GM13976 (cell line): ENCODE measurements around the gene AUNIP.

Source experiments
- DNase-seq: peaks from one replicate; pipeline ENCODE4 v3.0.0; 2012; ENCODE audit warnings: low spot score
- in situ Hi-C: fragments of 300-500 bp; cut with MboI; formaldehyde crosslinking; loops from one replicate; pipeline ENCODE4 v1.12.0; 2022; ENCODE audit warnings: low sequenced_read_pairs, mixed read lengths, inconsistent platforms; ENCODE audit not compliant: unreplicated experiment
- TF ChIP-seq, protein P1 (sequence below): IDR thresholded peaks from 2 replicates; pipeline ENCODE4 v1.5.1; 2012; ENCODE audit warnings: borderline replicate concordance, mild to moderate bottlenecking; ENCODE audit not compliant: insufficient read depth; ENCODE audit errors: extremely low read depth, missing control alignments, control extremely low read depth

AUNIP gene, protein sequence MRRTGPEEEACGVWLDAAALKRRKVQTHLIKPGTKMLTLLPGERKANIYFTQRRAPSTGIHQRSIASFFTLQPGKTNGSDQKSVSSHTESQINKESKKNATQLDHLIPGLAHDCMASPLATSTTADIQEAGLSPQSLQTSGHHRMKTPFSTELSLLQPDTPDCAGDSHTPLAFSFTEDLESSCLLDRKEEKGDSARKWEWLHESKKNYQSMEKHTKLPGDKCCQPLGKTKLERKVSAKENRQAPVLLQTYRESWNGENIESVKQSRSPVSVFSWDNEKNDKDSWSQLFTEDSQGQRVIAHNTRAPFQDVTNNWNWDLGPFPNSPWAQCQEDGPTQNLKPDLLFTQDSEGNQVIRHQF

DNA sequence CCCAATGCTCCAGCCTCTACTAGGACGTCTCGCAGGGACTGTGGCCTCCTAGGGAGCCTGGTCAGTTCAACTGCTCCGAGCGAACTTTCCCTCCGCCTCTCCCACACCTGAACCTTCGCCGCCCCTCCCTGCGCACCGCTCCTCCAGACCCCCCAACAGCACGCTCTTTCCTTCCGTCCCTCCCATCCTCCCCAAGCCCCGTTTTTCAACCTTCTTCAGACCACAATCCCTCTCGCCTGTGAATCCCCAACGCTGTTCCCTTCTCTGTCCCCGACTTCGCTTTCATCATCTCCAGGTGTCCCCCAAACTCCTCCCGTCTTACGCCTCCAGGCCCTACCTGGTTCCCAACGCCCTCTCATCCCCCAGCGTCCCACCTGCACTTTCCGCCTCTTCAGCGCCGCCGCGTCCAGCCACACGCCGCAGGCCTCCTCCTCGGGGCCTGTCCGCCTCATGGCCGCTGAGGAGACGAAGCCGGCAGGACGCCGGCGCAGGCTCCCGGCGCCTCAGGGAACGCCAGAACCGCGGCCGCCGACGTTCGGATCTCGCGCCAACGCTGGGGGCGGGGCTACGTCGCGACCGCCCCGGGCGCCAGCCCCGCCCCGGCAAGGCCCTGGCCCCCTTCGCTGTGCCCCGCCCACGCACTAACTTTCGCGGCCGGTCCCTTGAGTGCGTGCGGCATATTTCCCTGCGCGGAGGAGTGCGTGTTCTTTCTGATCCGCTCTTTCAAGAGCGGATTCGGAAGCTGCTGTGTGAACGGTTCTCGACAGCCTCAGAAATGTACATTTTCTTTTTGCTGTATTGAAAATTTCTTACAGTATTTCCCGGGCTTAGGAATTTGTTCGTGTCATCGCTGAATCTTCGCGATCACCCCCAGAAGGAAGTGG is at the start of gene AUNIP:
Gene AUNIP (minus strand): TSS at position 552 of the 884 bp plus-strand sequence. CDS start 100 bp downstream, at position 452.
- in situ Hi-C loops: no loop called here
- TF ChIP-seq, protein P1, sequence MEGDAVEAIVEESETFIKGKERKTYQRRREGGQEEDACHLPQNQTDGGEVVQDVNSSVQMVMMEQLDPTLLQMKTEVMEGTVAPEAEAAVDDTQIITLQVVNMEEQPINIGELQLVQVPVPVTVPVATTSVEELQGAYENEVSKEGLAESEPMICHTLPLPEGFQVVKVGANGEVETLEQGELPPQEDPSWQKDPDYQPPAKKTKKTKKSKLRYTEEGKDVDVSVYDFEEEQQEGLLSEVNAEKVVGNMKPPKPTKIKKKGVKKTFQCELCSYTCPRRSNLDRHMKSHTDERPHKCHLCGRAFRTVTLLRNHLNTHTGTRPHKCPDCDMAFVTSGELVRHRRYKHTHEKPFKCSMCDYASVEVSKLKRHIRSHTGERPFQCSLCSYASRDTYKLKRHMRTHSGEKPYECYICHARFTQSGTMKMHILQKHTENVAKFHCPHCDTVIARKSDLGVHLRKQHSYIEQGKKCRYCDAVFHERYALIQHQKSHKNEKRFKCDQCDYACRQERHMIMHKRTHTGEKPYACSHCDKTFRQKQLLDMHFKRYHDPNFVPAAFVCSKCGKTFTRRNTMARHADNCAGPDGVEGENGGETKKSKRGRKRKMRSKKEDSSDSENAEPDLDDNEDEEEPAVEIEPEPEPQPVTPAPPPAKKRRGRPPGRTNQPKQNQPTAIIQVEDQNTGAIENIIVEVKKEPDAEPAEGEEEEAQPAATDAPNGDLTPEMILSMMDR: no peak
- DNase-seq: peak; percentile 99

DNA sequence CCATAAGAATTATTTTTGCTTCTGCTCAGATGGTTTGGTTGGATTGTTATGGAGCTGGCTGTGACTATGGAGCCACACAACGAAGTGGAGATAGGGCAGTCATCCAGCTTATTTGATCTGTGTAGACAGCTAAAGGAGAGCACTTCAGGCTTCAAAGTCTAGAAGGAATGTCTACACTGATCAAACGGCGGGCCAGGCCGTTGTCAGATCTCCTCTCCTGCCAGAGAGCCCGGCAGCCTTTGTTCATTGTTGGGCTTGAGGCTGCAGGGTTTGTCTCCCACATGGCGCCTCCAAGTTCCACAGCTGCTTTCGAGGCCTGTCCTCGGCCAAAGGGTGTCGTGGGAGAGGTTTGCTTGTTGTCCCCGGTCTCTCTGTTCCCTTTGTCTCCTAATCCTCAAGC is 49.8 kb upstream of the AUNIP start:
- TF ChIP-seq, protein P1: no peak
- in situ Hi-C loops: no loop called here
- DNase-seq: no peak

DNA sequence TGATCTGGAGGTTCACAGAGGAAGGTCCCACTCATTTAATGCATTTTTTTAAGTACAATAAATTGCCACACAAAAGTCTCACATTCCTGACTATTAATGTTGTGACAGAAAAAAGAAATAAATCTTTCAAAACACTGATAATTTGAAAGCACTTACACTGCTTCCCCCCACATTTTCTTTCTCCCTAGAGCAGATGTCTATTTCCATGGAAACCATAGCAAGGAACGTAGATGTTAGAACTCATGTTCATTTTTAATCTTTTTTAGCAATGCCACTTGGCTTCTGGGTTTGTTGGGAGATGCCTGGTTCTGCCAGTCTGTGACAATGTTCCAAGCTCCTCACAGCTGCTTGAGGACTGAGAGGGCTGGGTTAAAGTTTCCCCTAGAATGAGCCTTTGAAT is 48.9 kb upstream of the AUNIP start:
- DNase-seq: no peak
- in situ Hi-C loops: no loop called here
- TF ChIP-seq, protein P1: no peak

DNA sequence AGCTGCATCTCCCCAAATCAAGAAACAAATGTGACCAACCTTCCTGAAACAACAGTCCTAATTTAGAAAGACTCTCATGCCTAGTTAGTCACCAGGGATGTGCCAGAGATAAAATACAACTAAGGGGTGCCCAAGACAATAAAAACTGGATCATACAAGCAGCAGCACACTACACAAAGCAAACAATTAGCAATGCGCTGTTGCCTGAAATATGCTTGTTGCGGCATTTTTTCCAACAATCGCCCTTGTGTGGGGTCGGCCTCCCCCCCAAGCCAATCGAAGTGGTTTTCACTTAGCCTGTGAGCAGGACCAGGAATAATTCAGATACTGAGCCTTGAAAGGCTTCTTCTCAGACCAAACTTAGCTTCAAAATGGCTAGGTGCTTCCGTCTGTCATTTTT is 48.3 kb upstream of the AUNIP start:
- in situ Hi-C loops: no loop called here
- TF ChIP-seq, protein P1: no peak
- no peak for DNase-seq

DNA sequence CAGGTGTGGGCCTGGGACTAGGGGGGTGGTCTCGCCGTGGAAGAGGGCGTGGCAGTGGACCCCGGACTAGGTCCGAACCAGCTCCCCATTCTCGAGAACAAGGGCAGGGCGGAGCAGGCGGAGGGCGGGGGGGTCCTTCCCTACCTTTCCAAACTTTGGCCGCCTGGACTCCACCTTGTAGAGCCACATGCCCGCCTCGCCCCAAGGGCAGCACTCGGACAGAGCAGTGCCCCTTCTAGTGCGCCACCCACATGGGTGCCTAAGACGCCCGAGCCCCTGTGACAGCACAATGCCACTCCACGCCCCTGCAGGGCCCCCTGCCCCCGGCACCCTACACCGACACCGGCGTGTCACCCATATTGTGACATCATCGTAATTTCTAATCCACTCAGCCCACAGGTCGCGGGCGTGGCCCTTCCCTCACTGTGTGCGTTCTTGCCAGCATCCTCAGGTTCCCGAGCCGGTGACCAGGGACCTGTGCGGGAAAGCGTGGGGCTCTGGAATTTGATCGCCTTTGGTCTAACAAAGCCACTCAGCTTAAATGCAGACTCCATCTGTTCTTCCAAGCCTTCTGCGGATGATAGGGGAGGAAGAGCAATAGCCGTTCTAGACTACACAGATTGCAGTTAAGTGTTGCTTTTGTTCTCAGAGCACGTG is 47.5 kb upstream of the AUNIP start:
- TF ChIP-seq, protein P1: no peak
- in situ Hi-C loops: no loop called here
- DNase-seq: no peak

DNA sequence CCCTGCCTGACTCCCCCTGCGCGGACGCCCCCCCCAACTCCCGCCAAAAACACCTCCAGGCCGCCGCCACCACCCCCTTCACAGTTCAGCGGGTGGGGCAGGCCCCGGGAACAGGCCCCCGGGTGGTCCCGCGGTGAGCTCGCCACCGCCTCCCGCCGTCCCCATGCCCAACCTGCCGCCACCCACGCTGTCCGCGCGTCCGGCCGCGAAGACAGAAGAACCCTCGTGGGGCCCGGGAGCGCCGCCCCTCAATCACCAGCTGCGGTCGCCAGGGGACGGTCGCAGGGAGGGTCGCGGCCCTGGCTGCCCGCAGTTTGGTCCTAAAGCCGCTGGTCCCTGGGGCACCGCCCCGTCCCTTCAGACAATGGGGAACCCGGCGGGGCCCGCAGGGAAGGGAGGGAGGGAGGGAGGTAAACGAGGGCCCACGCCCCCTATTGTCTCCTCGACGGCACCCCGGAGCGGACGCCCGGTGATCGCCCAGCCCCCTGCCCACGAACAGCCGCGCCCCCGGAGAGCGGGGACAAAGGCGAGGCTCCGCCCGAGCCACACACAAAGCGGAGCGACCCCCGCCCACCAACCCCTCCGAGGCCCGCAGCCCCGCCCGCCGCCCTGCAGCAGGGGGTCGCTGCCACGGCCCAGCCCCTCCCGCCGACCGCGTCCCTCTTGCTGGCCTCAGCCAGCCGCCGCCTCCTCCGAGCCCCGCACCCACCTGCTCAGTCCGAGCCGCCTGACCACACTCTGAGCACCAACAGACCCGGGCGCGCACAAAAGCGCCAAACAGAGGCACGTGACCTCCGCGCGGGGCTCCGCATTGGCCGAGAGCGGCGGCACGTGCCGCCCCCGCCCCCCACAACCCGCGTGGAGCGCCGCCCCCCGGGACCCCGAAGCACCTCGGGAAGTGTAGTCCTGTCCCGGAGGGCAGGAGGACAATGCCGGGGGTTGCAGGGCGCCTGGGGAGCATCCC is 46.7 kb upstream of the AUNIP start, which contains the start of gene STMN1:
Gene STMN1 (minus strand): TSS at position 740 of the 964 bp plus-strand sequence. CDS start 1,743 bp downstream, outside the sequence.
- DNase-seq: peak; percentile 96
- TF ChIP-seq, protein P1: no peak
- in situ Hi-C loops: no loop called here
